ENCODE results near the gene NCOA4.
"Not testable (repeated sequence)": the region's sequence is repeated elsewhere in the genome, so short reads cannot be mapped to it uniquely, and the experiment has no call there.

NCOA4 gene

DNA sequence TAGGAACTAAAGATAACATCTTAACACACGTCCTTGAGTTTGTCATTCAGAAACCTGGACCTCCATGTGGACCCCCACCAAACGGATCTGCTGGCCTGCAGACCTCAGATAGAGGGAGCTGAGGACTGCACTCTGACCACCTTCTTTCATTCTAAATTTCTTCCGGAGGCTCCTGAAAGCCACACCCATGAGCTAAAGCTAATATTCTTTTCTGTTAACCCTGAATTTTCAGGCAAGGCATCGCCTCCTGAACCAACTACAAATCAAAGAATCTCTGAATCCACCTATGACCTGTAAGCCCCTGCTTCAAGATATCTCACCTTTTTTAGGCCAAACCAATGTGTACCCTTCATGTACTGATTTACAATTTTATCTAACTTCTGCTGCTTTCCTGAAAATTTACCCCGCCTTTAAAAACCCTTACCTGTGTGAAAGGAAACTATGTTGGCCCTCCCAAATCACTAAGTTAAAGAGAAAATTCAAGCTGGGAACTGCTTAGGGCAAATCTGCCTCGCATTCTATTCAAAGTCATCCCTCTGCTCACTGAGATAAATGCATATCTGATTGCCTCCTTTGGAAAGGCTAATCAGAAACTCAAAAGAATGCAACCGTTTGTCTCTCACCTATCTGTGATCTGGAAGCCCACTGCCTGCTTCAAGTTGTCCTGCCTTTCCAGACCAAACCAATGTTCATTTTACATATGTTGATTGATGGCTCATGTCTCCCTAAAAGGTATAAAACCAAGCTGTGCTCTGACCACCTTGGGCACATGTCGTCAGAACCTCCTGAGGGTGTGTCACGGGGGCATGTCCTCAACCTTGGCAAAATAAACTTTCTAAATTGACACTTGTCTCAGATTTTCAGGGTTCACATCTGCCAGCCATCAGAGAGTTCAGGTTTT, 23.4 kb upstream of the NCOA4 start:
- no peak overlapping the region for H3K4me3 ChIP-seq (ENCODE audit: low read length)
- no peak for DNase-seq (ENCODE audit: low read depth, low spot score)

DNA sequence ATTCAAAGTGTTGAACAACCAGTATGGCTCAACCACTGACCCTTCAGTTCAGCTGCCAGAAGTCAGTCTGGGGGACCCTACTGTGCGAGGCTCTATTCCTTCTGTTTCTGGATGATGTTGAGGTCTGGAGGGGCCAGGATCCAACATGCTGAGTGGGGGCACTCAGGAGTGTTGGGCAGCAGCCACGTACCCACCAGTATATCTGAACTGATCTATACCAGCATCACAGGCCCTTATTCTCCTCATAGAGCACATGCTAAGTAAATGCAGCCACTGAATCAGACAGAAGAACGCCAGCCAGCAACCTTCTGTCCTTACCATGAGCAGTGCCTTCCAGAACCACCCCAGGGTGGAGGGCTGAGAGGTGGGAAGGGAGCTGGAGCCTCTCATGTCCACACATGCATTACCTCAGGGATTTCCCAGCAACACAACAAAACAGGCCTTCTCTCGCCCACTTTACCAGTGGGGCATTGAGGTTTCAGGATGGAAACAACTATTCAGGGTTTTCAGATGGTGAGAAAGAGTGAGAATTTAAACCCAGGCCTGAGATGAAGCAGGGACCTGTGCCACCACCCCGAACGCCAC, 22.5 kb upstream of the NCOA4 start:
- DNase-seq (ENCODE audit: low read depth, low spot score) = no peak
- no peak overlapping the region for H3K4me3 ChIP-seq (ENCODE audit: low read length)

DNA sequence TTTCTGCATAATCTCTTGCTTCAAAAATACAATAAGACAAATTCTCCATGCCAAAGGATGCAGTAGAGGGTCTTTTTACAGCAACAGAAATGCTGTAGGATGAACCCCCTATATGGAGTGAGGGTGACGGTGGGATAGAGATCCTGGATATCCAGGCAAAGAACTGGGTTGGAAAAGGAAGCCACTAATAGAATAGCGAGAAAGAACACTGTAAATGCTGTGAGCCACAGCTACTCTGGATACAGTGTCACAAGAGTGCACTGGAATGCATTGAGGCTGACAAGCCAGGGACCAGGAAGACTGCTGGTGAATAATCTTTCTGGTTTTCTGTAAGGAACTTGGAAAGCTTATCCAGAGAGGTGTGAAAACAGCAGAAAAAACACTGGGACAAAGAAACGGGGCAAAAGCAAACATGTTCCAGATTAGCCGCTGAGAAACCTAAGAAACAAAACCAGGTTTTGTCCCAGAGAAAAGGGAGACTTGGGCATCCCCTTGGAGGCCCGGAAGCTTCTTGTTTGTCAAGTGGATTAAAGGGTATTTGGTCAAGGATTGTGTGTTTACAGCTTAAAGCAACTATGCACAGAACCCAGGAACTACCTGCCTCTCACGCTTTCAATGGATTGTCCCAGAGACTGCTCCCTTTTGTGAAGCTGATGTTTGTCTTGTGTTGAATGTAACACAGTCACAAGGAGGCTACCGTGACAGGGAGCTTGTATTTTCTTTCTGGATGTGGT, 21.8 kb upstream of the NCOA4 start:
- H3K4me3 ChIP-seq (ENCODE audit: low read length) = no peak overlapping the region
- DNase-seq (ENCODE audit: low read depth, low spot score) = no peak

DNA sequence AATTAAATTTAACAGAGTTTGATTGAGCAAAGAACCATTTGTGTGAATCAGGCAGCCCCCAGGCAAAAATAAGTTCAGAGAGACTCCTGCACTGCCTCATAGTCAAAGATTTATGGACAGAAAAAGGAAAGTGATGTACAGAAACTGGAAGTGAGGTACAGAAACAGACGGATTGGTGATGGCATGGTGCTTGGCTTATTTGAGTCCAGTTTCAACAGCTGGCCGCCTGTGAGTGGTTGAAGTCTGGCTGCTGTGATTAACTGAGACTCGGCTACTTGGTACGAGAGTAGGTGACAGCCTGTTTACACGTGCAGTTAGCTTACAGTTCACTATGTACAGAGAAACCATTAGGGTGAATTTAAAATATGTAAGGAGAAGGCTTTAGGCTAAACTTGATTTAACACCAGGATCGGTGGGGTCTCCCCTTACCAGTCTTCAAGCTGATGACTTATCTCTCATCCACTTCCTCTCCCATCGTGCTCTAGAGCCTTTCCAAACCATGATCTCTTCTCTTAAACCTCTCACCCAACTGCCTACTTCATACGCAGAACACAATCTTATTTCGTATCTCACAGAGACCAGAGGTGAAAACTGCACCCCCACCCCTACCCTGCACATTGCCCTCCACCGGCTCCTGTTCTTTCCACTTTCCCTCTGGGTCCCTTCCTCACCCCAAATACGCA, 20.7 kb upstream of the NCOA4 start:
- DNase-seq (ENCODE audit: low read depth, low spot score) = no peak
- H3K4me3 ChIP-seq (ENCODE audit: low read length) = no peak overlapping the region

DNA sequence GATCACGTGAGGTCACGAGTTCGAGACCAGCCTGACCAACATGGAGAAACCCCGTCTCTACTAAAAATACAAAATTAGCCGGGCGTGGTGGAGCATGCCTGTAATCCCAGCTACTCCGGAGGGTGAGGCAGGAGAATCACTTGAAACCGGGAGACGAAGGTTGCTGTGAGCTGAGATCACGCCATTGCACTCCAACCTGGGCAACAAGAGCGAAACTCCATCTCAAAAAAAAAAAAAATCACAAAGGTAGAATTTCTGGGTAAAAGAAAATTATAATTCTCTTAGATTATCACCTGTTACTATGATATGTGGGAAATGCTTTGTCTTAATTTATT, 19.0 kb upstream of the NCOA4 start:
- not testable (repeated sequence) for H3K4me3 ChIP-seq (ENCODE audit: low read length); DNase-seq (ENCODE audit: low read depth, low spot score)

DNA sequence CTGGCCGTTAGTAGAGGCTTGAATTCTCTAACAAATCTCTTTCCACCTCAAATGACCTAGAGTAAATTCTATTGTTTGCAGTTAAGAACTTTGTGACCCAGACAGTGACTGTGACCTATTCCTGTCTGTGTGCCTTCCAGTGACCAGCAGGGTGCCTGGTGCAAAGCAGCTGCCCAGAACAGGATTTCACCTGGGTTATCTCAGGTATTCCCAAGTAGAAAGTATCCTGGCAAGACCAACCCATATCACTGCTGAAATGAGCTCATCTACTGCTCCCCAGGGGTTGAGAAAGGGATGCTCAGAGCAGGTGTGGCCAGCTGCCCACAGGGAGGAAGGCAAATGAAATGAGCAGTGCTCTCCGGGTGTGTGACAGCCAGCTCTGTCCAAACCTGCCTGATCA, 17.7 kb upstream of the NCOA4 start:
- no peak for DNase-seq (ENCODE audit: low read depth, low spot score)
- no peak overlapping the region for H3K4me3 ChIP-seq (ENCODE audit: low read length)

DNA sequence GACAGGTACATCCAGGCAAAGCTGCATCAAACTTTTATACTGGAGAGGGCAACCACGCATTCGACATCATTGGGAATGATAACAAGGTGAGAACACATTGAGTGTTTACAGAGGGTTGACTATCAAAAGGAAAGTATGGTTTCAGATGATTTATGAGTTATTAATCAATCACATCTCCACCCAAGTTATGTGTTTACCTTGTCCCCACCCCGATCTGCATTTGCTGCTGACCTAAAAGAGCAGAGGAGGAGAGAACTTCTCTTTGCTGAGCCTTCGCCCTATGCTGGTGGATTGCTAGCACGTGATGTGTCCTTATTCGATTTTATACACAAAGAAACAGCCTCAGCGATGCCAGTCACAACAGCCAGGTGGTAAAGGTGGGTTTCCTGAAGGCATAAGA, 15.8 kb upstream of the NCOA4 start, which contains the start of gene MSMB:
MSMB (minus strand) TSS at position 9 of the 400 bp plus-strand sequence. CDS start 32 bp downstream, outside the sequence.
- no peak within 1 kb of the TSS for H3K4me3 ChIP-seq (ENCODE audit: low read length)
- DNase-seq (ENCODE audit: low read depth, low spot score) = no peak

DNA sequence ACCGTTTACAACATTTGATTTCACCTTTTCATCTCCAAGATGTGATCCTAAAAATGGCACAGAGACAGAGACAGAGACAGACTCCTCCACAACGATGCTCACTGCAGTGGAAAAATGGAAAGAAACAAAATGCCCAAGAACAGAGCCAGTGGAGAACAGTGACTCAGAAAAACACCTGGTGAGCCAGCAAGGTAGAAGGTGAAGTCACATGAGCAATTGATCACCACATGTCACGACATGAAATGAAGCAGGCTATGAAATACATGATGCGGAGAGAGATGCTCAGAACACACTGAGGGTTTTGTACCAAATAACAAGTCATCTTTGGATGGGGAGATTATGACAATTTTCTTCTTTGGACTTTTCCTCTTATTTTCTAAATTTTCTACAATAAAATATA, 12.1 kb upstream of the NCOA4 start:
- DNase-seq (ENCODE audit: low read depth, low spot score) = no peak
- no peak overlapping the region for H3K4me3 ChIP-seq (ENCODE audit: low read length)

DNA sequence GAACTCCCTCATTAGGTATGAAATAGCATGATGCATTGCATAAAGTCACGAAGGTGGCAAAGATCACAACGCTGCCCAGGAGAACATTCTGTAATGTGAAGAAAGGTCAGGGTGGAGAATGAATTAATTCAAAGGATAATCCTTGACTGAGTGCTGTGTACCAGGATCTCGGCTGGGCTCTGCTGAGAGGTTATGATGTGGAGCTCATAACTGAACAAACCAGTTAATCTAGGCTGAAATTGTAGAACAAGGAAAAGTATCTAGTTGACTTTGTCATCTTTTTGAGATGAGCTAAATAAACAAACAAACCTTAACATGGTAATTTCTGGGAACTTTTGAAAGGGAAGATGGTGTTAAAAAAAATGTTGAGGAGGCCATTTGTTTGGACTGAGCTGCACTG, 9.6 kb upstream of the NCOA4 start:
- H3K4me3 ChIP-seq (ENCODE audit: low read length) = no peak overlapping the region
- DNase-seq (ENCODE audit: low read depth, low spot score) = no peak

DNA sequence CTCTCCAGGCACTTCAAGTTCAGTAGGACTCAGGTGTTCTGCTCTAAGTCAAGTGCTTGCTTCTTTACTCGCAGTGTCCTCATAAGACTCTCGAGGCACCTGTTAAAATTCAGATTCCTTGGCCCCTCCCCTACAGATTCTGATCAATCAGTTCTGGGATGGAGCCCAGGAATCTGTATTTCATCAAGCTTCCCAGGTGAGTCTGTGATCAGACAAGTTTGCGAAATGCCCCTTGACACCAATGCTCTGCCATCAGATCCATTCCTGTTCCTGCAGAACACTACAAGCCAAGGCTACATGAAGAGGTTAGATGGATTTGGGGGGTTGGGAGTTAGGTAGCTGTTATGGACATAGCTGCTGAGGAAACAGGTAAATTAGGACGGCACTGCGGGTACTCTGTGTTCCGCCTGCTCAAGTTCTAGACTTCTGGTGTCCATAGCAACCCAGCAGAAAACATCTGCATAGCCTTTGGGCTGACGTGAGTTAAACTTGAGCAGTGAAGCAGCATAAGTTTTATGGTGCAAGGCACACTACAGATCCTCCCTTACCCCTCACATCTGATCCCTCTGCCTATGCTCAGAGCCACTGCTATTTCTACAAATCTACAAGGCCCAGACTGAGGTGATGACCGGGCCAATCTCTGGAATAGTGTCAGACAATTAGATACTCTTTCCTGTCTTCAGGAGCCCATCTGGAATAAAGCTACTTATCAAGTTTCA, 6.8 kb upstream of the NCOA4 start:
- H3K4me3 ChIP-seq (ENCODE audit: low read length) = no peak overlapping the region
- DNase-seq (ENCODE audit: low read depth, low spot score) = no peak

DNA sequence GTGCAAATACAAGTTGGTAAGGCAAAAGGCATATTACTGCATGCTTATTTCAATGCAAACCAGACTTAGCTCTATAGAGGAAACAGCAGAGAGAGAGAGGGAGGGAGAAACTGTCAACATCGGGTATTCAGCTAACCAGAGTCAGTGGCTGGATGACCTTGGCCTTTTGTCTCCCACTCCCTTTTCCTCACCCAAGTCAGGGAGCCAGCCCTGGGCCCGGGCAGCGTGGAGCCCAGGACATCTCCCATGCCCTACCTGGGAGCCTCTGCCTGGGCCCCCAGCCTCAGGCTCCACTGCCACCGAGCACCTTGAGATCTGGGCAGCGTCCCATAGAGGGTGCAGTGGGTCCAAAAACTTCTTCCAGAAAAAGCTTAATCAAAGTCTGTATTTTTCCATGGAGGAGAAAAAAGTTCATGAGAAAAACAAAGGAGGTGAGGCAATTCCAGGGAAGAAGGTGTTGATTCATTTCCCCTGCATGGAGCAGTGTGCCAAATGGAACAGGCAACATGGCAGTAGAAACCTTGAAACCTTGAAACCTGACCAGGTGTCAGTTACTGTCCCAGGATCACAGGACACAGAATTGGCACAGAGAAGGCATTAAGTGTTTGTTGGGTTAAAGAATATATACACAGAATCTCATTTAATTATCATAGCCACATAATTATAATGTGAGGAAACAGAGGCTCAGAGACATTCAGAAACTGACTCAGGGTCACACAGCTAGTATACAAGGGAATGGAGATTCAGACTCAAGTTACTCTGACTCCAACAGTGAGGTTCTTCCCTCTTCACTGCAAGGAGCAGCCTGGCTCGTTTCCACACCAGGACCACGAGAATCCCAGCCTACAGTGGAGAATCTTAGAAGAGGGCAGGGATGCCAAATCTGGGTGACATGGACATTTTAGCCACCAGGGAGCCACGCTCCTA, 5.8 kb upstream of the NCOA4 start:
- no peak overlapping the region for H3K4me3 ChIP-seq (ENCODE audit: low read length)
- DNase-seq (ENCODE audit: low read depth, low spot score) = no peak

DNA sequence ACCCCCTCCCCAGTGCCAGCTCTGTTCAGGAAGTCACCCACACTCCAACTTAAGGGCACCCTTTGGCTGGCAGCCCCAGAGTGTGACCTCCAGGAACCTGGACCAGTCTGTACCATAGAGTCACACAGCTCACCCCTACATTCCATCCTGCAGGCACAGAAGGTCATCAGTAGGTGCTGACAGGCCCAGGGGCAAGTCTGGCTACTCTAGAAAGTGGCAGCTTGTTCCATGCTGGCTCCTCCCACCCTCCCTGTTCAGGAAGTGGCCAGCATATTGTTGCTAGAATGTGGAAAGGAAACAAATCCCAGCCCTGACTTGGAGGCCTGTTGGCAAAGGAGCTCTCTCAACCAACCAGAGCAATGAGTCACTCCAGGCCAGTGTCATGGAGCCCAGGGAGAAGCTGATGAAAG, 3.2 kb upstream of the NCOA4 start:
- no peak overlapping the region for H3K4me3 ChIP-seq (ENCODE audit: low read length)
- no peak for DNase-seq (ENCODE audit: low read depth, low spot score)

DNA sequence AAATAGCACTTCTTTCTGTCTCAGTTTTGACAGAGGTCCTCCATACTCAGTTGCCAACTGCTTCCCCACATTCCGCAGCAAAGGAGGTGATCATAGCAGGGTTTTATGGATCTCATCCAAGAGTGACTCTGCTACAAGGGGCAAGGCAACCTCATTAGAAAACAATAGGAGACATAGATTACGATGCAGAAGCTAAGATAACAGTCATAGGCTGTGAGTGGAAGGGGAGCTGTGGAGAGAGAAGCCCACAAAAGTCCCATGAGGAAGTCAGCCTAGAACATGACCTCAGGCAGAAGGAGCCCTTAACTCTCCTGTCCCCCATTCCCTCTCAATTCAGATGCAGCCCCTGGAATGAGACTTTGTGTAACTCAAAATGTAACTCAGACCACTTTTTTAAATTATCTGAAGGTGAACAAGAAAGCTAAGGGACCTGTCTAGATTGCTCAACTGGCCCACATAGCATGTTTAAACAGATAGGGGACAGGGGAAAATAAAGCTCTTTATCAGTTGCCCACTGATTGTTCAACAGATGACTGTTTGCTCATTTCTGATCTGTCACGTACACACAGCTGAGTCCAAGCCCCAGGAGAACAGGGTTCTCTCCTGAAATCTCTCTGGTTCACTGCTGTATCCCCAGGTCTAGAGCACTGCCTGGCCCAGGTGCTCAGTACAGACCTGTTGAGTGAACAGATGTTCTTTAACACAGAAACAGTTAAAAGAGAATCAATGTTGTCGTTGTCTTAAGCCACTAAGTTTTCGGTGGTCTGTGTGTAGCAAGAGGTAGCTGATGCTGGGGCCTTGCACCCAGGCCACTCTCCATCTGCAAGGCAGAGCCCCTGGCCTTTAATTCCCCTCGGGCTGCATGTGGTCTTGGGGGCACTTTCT, 1.5 kb upstream of the NCOA4 start:
- DNase-seq (ENCODE audit: low read depth, low spot score) = no peak

DNA sequence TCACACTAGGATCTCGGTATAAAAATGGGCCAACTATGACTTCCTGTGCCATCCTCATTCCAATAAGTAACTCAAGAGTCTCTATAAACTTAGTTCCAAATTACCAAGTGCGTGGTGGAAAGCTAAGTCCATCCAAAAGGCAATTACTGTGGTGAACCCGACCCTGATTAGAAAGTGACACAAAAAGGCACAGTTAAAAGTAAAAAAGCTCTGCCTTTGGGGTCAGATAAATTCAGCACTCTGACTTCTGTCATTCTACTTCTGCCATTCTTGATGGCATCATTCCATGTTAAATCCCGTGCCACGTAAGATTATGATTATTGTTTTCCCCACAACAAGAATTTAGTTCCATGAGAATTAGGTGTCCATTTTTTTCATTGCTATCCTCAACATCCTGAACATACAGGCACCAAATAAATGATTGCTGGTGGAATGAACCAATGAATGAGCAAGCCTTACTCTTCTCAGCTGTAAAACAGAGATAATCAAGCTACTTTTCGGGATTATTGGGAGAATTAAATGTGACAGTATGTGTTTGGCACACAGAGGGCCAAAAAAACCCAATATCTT, 877 bp downstream of the NCOA4 start:
- H3K4me3 ChIP-seq (ENCODE audit: low read length) = peak overlapping the region; percentile 91
- no peak for DNase-seq (ENCODE audit: low read depth, low spot score)

More for the DNA sequence above, 1.5 kb upstream of the NCOA4 start:
- H3K4me3 ChIP-seq (ENCODE audit: low read length) = no peak overlapping the region

DNA sequence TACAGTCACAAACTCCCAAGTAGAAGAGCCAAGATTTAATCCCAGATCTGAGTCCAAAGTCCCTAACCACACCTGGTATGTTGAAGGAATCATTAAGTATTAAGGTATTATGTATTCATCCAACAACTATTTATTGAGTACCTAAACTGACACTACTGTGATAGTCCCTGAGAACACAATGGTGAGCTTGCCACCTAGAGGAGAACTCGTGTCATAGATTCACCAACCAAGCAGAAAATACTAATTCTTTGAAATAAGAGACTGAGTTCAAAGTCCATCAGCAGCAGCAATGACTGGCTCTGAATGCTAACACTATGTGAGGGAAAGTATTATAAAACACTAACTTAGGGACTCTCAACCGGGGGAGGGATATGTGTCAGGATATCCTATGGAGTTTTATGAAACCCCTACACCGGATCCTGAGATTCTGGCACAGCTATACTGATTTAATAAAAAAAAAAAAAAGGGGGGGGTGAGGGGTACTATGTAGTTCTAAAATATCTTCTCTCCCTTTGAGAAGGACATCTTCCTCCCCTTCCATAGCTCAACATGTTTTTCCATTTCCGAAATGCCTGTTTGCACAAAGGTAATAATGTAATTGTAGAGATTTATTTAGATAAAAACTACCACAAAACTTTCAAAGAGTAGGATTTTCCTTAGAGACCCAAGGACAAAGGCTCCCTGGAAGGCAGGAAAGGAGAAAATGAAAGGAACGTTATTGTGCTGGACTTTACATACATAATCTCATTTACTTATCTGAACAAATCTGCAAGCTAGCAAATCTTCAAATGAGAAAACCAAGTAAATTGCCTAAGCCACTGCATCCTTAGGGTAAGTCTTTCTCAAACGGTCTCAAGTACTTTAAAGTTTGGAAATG, 1.6 kb downstream of the NCOA4 start:
- DNase-seq (ENCODE audit: low read depth, low spot score) = peak; percentile 76
- H3K4me3 ChIP-seq (ENCODE audit: low read length) = peak overlapping the region; percentile 91

DNA sequence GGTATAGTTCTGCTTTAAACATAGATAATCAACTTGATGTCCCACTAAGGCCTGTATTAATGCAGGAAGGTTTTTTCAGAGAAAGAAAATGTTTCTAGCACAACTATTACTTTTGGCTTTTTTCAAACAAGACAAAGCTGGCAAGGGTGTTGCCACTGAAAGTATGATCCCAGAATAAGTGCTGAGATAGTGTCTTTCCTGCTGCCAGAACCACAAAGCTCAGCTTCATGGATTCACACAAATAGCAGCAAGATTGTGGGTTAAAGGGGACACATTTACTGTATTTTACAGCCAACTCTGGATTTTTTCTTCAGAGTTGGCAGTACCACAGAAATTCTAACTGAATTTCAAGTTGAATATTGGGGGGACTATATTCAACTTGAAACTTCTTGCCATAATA, 4.3 kb downstream of the NCOA4 start:
- DNase-seq (ENCODE audit: low read depth, low spot score) = no peak
- H3K4me3 ChIP-seq (ENCODE audit: low read length) = no peak overlapping the region

All from Jurkat, Clone E6-1 (cell line).